HG02678 (cell line): ENCODE data around the gene CCDC170.
"Not testable (repeated sequence)": the region's sequence is repeated elsewhere in the genome, so short reads cannot be mapped to it uniquely, and the experiment has no call there.

Experiments
- ATAC-seq: cut with Tn5 transposase; IDR thresholded peaks from one replicate; pipeline ENCODE4 v1.9.1; 2021; ENCODE audit warnings: mild to moderate bottlenecking, moderate library complexity; ENCODE audit not compliant: unreplicated experiment

CCDC170 gene, protein sequence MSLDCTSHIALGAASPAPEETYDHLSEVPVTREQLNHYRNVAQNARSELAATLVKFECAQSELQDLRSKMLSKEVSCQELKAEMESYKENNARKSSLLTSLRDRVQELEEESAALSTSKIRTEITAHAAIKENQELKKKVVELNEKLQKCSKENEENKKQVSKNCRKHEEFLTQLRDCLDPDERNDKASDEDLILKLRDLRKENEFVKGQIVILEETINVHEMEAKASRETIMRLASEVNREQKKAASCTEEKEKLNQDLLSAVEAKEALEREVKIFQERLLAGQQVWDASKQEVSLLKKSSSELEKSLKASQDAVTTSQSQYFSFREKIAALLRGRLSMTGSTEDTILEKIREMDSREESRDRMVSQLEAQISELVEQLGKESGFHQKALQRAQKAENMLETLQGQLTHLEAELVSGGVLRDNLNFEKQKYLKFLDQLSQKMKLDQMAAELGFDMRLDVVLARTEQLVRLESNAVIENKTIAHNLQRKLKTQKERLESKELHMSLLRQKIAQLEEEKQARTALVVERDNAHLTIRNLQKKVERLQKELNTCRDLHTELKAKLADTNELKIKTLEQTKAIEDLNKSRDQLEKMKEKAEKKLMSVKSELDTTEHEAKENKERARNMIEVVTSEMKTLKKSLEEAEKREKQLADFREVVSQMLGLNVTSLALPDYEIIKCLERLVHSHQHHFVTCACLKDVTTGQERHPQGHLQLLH

DNA sequence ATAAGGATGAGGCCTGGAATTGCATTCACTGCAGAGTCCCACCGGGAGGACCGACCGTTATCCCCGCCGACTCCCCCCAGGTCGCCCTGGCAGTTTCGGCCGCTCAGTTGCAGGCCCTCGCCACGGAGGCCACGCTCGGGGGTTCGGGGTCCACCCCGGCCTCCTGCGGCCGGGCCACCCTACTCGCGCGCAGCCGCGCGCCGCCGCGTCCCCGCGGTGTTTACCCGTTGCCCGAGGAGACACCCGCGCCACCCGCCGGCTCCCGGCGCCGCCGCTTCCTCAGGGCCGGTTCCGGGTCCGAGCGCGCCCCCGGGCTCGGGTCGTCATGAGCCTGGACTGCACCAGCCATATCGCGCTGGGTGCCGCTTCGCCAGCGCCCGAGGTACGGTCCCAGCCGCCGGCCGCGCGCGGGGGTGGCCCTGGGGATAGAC lies at the start of gene CCDC170:
CCDC170 (plus strand) TSS at position 214 of the 431 bp plus-strand sequence; CDS start at position 326, 112 bp downstream.
- ATAC-seq = no peak

DNA sequence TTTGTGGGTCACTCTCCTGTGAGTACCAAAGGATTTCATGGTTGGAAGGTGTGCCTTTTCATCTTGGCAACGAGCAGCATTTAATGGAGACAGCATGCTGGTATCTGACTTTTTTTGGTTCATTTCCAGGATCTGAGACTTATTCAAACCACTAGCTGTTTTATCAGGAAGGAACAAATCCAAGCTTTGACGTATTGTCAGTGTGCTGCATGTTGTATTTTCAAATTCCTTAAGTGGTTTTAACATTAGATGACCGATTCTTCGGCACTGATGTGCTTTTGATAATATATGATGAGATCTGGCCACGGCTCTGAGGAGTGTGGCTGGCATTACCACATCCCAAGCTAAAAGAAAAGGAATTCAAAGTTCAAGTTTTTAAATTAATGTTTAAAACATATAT lies 48.3 kb upstream of the CCDC170 start:
- ATAC-seq = no peak

DNA sequence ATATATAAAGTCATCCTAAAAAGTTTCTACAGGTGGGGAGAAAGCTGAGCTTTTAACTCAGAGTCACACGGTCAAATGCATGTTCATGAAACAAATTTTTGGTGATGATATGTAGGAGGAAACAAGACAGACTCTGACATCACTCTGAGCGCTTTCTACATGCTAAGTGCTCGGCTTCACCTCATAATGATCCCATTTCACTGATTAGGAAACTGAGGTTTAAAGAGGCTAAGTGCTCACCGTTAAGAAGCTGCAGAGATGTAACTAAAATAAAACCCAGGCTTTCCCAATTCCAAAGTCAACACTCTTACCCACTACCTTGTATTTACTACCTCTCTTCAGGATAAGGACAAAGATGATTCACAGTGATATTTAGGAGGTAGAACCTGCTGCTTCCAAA lies 46.6 kb upstream of the CCDC170 start:
- ATAC-seq = no peak

- ATAC-seq = no peak
These were observed 45.2 kb upstream of the CCDC170 start for GRCh38 chr6:151448623-151449022.

GRCh38 chr6:151450928-151451327 lies 42.9 kb upstream of the CCDC170 start:
- not testable (repeated sequence) for ATAC-seq

- no peak for ATAC-seq
These were observed 42.3 kb upstream of the CCDC170 start for GRCh38 chr6:151451417-151451949.

DNA sequence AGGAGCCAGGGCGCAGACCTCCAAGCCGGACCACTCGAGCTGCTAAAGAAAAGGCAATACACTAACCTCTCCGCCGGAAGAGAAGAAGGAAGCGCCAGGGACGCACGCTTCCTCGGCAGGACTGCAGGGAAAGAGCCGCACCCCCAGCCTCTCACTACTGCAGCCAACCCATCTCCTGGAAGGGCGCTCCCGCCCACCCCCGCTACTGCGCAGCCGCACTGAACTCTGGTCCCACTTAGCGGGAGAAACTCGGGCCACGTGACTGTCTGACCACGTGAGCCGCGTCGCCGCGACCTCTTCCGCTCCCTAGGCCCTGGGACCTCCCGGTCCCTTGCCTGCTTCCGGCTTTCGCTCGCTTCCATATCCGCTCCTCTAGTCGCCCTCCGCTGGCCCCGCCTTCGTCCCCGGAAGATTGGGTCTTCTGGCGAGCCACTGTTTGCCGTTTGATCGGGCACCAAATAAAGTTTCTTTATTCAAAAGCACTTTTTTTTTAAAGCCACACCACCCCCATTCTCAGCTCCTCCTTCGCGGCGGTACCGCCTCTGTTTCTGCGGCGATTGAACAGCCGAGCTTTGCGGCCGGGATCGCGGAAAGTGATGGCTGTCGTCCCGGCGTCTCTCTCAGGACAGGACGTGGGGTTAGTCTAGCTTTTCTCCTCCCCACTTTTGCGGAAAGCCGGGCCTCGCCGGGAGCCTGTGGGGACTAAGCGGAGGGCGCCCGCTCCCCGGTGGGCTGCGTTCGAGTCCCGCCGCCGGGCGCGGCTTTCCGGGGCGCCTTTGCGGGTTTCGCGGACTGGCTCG lies 41.7 kb upstream of the CCDC170 start, which contains the start of gene RMND1:
RMND1 (minus strand) TSS at position 177 of the 800 bp plus-strand sequence. CDS start 6,315 bp downstream, outside the sequence.
- ATAC-seq = peak; percentile 97

DNA sequence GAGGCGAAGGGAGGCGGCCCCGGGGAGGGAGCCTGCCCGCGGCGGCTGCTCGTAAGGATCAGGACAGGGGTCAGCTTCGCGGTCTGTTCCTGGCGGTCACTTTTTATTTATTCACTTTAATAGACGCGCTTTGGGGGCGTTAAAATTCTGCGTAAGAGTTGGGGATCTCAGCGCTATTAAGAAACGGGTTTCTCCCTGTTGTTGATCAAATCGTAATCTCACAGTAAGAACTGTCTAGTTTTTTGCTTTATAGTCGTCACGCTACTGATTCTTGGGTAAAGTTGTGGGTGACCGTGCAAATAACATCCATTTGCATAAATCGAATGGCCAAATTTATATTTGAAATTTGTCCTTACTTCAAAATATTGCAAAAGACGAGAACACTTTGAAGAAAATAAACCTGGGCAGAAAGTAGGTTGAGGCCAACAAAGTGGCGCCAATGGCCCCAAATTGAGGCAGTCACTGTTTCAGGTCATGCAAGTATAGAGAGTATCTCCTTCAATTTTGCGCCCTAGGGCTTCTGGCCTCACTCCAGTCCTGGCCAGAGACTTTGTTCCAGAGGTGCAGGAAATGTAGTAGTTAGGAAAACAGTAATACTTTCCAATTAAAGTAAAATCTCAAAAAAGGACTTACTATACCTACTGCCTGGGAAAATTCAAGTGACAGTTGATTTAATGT lies 40.9 kb upstream of the CCDC170 start:
- no peak for ATAC-seq

DNA sequence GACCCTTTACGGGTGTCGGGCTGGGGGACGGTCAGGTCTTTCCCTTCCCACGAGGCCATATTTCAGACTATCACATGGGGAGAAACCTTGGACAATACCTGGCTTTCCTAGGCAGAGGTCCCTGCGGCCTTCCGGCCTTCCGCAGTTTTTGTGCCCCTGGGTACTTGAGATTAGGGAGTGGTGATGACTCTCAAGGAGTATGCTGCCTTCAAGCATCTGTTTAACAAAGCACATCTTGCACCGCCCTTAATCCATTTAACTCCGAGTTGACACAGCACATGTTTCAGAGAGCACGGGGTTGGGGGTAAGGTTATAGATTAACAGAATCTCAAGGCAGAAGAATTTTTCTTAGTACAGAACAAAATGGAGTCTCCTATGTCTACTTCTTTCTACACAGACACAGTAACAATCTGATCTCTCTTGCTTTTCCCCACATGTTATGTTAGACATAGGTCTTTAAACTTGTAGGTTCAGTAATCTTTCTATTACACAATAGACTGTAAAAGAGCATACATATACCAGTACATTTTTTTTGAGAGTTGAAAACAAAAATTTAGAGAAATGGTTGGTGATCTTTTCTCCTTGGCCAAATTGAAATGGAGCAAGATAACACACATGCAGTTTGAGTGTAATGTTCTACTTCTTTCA lies 37.9 kb upstream of the CCDC170 start:
- ATAC-seq = not testable (repeated sequence)

DNA sequence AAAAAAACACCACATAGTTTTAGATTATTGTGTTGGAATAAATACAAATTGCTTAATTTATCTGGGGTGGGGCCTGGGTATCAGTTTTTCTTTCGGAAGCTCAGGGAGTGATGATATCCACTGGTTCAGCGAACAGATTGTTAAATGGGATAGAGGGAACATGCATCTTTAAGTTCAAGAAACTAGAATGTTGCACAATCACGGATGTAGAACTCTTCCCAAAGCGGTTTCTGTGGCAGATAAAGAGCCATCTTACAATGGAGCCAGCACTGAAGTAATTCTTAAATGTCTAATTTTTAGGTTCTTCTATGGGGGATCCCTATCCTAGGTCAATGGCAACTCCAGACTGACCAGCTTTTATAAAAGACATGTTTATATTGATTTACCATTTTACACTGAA lies 32.1 kb upstream of the CCDC170 start:
- ATAC-seq = no peak

GRCh38 chr6:151464702-151465101 lies 29.1 kb upstream of the CCDC170 start:
- ATAC-seq = no peak

DNA sequence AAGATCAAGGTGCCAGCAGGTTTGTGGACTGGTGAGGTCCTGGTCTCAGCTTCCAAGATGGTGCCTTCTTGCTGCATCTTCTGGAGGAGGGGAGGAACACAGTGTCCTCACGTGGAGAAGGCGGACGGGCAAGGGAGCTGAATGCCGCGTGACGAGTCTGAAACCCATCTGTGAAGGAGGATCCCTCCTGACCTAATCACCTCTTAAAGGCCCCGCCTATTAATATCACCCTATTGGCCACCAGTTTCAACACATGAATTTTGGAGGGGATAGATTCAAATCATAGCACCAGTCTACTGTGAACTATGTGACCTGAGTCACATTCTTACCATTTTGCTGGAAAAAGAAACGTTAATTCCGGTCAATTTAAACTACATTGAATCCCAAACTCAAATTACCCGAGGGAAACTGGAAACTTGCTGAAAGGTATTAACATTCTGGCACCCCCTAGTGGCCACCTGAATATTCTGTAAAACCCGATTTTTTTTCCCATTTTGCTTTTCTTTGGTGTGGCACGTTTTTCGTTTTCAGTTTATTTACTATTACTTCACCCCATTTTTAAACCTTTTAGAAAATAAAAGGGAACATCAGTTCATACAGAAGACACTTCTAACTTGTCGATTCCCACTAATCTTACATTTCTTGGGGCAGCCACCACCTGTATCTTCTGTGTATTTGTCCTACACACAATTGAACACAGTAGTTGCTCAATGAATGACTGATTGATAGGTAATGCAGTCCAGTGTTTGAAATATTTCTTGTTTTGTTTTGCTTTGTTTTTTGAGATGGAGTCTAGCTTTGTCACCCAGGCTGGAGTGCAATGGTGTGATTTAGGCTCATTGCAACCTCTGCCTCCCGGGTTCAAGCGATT lies 17.9 kb upstream of the CCDC170 start:
- ATAC-seq = peak; percentile 62

GRCh38 chr6:151477726-151478125 lies 16.1 kb upstream of the CCDC170 start:
- no peak for ATAC-seq

DNA sequence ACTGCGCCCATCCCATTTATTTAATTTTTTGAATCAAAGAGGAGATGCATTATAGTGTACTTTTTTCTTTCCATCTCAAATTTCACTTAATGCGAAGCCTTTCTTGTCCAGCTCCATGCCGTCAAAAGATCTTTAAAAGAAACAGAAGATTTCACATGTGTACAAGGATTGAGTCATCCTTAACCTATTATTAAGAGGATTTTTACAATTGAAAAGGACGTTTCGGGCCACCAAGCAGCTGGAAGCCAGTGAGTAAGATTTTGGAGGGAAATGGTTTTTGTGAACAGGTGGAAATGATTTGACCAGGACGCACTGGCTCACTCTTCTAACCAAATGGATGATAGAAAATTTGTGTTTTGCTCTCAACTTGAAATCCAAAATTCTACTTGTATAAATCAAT lies 15.1 kb upstream of the CCDC170 start:
- no peak for ATAC-seq

- ATAC-seq = no peak
These were observed 12.0 kb upstream of the CCDC170 start for GRCh38 chr6:151481786-151482185.

- ATAC-seq = peak; percentile 56
These were observed 11.5 kb upstream of the CCDC170 start for GRCh38 chr6:151482290-151482689.

DNA sequence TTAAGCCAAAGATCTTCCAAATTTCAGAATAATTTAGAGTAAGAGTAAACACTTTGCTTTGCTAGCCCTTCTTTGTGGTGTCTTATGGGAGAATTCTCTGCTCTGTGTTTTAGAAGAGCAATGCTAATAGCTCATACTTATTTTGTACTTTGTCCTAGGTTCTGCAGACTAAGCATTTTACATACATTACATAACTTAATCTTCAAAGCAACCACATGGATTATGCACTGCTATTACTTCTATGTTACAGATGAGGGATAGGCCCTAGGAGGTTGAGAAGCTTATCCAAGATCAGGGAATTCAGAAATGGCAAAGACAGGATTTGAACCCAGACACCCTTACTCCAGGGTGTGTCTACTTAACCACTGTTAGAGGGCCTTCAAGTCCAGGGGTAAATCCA lies 9.8 kb upstream of the CCDC170 start:
- no peak for ATAC-seq

- ATAC-seq = no peak
These were observed 5.6 kb upstream of the CCDC170 start for GRCh38 chr6:151488226-151488625.

GRCh38 chr6:151490996-151491395 lies 2.8 kb upstream of the CCDC170 start:
- no peak for ATAC-seq
